Hematopoietic multipotent progenitor cell (in vitro differentiated cells): ENCODE results near the gene VOPP1. TPM values are rescaled to one million over a fixed set of nuclear protein-coding genes. Genes with fewer than 3 reads are reported as not detected.
"Not testable (repeated sequence)": the region's sequence is repeated elsewhere in the genome, so short reads cannot be mapped to it uniquely, and the experiment has no call there.

Experiments
- DNase-seq, 3 donors: peaks; one replicate each; pipeline ENCODE4 v3.0.0-alpha.2; 2011 to 2015; ENCODE audit warnings: low read depth in 2 of 3, low spot score in 2 of 3
- total RNA-seq: library from RNA; depleted of rRNA; stranded (reverse); fragments of >200 nt; gene quantifications from one replicate; pipeline ENCODE4 v1.2.3, GENCODE V29; 2012

VOPP1 gene
- total RNA-seq, 1 donor: 29.4 TPM

DNA sequence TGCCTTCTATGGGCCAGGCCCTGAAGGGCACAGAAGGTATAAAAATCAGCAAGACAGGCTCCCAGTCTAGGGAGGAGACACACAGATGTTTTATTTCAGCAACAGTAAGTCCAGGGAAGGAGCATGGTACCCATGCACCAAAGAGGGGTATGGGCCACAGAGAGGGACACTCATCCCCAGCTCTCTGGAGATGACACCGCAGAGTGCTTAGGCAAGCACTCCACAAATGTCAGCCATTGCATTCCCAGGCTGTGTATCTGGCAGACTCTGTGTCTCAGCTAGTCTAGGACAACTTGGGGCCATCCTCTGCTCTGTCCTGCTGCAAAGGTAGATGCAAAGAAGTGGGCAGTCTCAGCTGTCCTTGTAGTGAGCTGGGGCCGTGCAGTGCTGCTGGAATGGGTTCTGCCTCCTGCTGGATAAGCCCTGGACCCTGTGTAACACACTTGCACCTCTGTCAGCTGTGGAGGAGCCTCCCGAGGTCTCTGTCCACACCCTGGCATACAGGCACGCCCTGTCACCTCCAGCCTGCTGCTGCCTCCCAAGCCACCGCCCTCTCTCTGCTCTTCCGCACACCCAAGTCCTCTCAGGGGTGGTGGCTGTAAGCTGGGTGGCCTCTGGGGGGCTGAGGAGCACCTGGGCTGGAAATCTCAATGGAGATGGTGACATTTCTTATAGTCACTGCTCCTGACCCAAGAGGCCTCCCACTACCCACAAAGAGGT lies 57.6 kb downstream of the VOPP1 start:
- no peak for DNase-seq

- no peak for DNase-seq
Observed at GRCh38 chr7:55513868-55514267, 58.4 kb downstream of the VOPP1 start.

GRCh38 chr7:55512635-55513191 lies 59.6 kb downstream of the VOPP1 start:
- DNase-seq: no peak

DNA sequence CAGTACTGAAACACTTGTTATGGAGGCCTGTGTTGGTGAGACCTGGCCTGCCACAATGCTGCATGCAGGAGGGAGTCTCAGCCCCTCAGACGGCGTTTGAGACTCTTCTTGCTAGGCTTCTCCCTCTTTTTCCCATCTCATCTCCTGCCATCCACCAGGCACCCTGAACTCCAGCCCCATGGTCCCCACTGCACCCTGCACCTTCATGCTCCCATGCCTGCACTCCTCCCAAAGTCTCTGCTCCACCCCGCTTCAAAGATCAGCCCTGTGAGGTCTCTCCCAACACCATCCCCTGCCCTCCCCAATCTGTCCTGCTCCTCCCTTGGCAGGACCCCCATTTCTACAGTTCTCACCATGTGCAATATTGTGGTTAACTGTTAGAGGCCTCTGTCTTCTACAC lies 61.7 kb downstream of the VOPP1 start:
- DNase-seq: no peak

DNA sequence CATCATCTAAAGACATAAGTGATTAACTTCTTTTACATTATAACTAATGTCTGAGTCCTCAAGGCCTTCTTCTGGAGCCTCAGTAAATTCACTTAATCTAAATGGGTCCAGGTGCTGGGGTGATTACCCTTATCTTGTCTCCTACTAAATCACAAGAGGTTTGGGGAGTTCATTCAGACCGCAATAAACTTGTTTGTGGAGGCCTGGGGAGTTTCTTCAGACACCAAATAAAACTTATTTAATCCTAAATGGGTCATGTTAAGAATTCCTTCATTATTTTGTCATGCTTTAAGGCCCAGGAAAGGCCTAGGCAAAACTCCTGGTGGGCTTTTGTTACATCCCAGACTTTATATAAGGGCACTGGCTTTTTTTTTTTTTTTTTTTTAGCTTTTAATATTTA lies 62.1 kb downstream of the VOPP1 start:
- DNase-seq: not testable (repeated sequence)

DNA sequence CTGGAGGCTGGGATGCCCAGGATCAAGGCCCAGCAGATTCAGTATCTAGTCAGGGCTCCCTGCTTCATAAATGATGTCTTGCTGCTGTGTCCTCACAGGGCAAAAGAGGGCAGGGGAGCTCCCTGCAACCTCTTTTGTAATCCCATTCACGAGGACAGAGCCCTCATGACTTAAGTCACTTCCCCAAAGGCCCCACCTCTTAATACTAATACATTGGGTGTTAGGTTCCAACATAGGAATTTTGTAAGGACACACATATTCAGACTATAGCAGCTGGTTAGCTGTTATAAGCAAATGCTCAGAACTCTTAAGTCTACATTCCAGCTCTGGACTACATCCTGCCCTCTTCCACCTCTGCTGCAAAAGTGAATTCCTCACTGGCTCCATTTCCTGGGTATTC lies 63.0 kb downstream of the VOPP1 start:
- DNase-seq: no peak

GRCh38 chr7:55508221-55509011 lies 63.9 kb downstream of the VOPP1 start:
- no peak for DNase-seq

GRCh38 chr7:55507743-55508142 lies 64.6 kb downstream of the VOPP1 start:
- DNase-seq: no peak

DNA sequence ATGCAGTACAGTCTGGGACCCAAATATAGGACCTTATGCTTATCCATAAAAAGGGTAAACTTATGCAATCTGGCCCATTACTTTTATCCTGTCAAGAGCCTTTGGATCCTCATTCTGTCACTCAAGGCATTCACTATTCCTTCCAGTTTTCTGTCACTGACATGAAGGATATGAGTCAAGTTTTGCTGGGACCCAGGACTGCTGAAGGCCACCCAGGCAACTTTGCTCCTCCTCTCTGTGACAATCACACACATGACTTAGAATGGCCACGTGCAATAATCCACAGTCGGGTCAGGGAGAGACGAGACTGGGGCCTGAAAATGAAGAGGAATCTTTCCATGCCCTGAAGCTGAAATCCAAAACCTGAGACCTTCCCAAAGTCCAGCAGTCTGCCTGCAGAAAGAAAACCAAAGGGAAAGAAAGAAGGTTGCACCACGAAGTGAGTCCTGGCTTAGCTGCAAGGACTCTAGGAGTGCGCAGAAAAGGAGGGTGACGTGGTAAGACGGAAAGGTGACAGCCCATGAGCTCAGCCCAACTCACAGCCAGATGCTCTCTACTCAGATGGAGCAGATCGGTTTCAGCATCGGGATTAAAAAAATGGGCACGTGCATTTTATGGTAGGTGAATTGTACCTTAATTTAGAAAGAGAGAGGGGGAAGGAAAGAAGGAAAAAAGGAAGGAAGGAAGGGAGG lies 67.2 kb downstream of the VOPP1 start:
- no peak for DNase-seq

- DNase-seq: no peak
Observed at GRCh38 chr7:55504093-55504859, 68.0 kb downstream of the VOPP1 start.

GRCh38 chr7:55502858-55503440 lies 69.4 kb downstream of the VOPP1 start:
- no peak for DNase-seq

- DNase-seq: no peak
Observed at GRCh38 chr7:55502124-55502857, 70.0 kb downstream of the VOPP1 start.

DNA sequence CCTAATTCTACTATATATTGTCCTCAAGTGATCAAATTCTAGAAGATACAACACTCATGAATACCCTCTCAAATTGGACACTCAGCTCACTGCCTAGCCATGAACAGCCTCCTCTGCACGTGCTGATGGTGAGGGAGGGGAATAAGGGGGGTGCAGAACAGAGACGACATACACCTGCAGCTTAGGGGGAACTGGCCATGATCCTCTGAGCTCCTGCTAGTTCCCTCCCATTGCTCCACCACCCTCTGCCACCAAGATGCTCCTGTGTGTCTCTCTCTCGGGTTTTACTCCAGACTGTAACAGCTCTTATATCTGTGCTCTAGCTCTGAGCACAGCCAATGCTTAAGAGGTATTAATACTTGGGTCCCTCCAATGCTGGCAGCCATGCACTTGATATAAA lies 70.7 kb downstream of the VOPP1 start:
- no peak for DNase-seq

DNA sequence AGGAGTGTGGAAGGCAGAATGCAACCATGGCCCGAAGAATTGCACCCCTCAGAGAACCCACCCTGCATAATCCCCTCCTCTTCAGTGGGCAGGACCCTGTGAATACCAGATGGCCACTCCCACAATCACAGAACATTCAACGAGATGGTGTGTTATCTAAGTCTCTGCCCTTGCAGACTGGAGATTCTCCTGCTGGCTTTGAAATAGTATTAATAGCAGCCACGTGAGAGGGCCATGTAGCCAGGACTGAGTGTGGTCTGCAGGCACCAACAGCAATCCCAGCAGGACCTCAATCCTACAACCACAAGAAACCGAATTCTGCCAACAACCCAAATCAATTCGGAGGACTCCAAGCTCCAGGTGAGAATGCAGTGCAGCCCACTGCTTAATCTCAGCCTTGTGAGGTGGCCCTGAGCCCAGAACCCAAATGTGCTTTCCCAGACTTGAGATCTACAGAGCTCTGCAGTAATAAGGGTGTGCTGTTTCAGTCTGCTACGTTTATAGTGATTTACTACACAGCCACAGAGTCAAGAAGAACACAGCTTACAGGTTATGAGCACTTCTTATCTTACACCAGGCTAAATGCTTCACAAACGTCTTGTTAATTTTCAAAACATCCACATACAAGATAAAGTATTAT lies 72.1 kb downstream of the VOPP1 start:
- DNase-seq: no peak

GRCh38 chr7:55499591-55499990 lies 72.7 kb downstream of the VOPP1 start:
- DNase-seq: no peak

GRCh38 chr7:55498770-55499169 lies 73.5 kb downstream of the VOPP1 start:
- DNase-seq: no peak

- DNase-seq: no peak
Observed at GRCh38 chr7:55498142-55498541, 74.2 kb downstream of the VOPP1 start.

GRCh38 chr7:55497521-55497920 lies 74.8 kb downstream of the VOPP1 start:
- no peak for DNase-seq

GRCh38 chr7:55496906-55497305 lies 75.4 kb downstream of the VOPP1 start:
- DNase-seq: no peak
